ENCODE data around the gene ARNT2. TPM values are rescaled to one million over a fixed set of nuclear protein-coding genes. Genes with fewer than 3 reads are reported as not detected.

Gene ARNT2
- total RNA-seq, 1 experiment from 2014 or later: 16.8 TPM

GRCh38 chr15:80561500-80561899 lies 157.3 kb downstream of the ARNT2 start:
- intact Hi-C loops (cut with micrococcal nuclease; ENCODE audit: unreplicated experiment): loop anchor here (10.0 kb wide), 1 partner anchor 107 kb away; no protein-coding TSS in a partner anchor
- POLR2A ChIA-PET: no interaction called here
- Histone ChIP-seq H3K27ac (ENCODE audit: low read length) (no peak overlapping the region), H3K36me3 (ENCODE audit: control insufficient read depth, insufficient read depth, low read length) (no peaks in the 10 kb centered on the region), H3K4me3 (ENCODE audit: low read depth in 2 of 2, low read length in 2 of 2) (no peak overlapping the region), H3K4me1 (ENCODE audit: control insufficient read depth, insufficient read depth, low read length) (no peaks in the 10 kb centered on the region), H3K9me3 (ENCODE audit: control insufficient read depth, insufficient read depth, low read depth, low read length) (no peaks in the 10 kb centered on the region), H3K27me3 (ENCODE audit: control insufficient read depth, insufficient read depth, low read length) (no peaks in the 10 kb centered on the region)
- in situ Hi-C loops (cut with HindIII; ENCODE audit: low pct_unique_long_range_greater_than_20kb, low sequenced_read_pairs): no loop called here
- BruUV-seq (replicated peaks): no TSS peak
- TF ChIP-seq POLR2AphosphoS5 (IDR thresholded peaks at IDR 0.05; ENCODE audit: low read depth, low read length) (no peak), SIN3A (IDR thresholded peaks at IDR 0.05; ENCODE audit: borderline replicate concordance, insufficient read depth, low read depth, low read length) (no peak), CTCF (IDR thresholded peaks at IDR 0.05) (no peak), TCF7L2 (IDR thresholded peaks at IDR 0.05; ENCODE audit: low read depth, low read length) (no peak), REST (IDR thresholded peaks at IDR 0.05; ENCODE audit: insufficient read depth in 1 of 2, low read depth in 2 of 2, low read length in 1 of 2) (no peak)
- CTCF ChIA-PET: no interaction called here
- no peak for DNase-seq (ENCODE audit: low read depth, low spot score)
- no peak for ATAC-seq

GRCh38 chr15:80562033-80562432 lies 157.9 kb downstream of the ARNT2 start:
- Histone ChIP-seq H3K27ac (ENCODE audit: low read length) (no peak overlapping the region), H3K4me1 (ENCODE audit: control insufficient read depth, insufficient read depth, low read length) (no peaks in the 10 kb centered on the region), H3K27me3 (ENCODE audit: control insufficient read depth, insufficient read depth, low read length) (no peaks in the 10 kb centered on the region), H3K36me3 (ENCODE audit: control insufficient read depth, insufficient read depth, low read length) (no peaks in the 10 kb centered on the region), H3K9me3 (ENCODE audit: control insufficient read depth, insufficient read depth, low read depth, low read length) (no peaks in the 10 kb centered on the region), H3K4me3 (ENCODE audit: low read depth in 2 of 2, low read length in 2 of 2) (no peak overlapping the region)
- BruUV-seq (replicated peaks): no TSS peak
- intact Hi-C loops (cut with micrococcal nuclease; ENCODE audit: unreplicated experiment): loop anchor here (10.0 kb wide), 1 partner anchor 107 kb away; no protein-coding TSS in a partner anchor
- in situ Hi-C loops (cut with HindIII; ENCODE audit: low pct_unique_long_range_greater_than_20kb, low sequenced_read_pairs): no loop called here
- TF ChIP-seq CTCF (IDR thresholded peaks at IDR 0.05) (no peak), REST (IDR thresholded peaks at IDR 0.05; ENCODE audit: insufficient read depth in 1 of 2, low read depth in 2 of 2, low read length in 1 of 2) (no peak), POLR2AphosphoS5 (IDR thresholded peaks at IDR 0.05; ENCODE audit: low read depth, low read length) (no peak), SIN3A (IDR thresholded peaks at IDR 0.05; ENCODE audit: borderline replicate concordance, insufficient read depth, low read depth, low read length) (no peak), TCF7L2 (IDR thresholded peaks at IDR 0.05; ENCODE audit: low read depth, low read length) (no peak)
- CTCF ChIA-PET: interaction anchor here (1.4 kb wide), 1 partner anchor 214 kb away, joined by 3 read pairs; no protein-coding TSS in a partner anchor
- DNase-seq (ENCODE audit: low read depth, low spot score) (no peak), ATAC-seq (no peak)
- POLR2A ChIA-PET: no interaction called here
